K562 (cell line): ENCODE data around the gene THSD8. TPM values are rescaled to one million over a fixed set of nuclear protein-coding genes. Genes with fewer than 3 reads are reported as not detected.

Experiments used
- AFF4 ChIP-seq: sonication (generic); formaldehyde crosslinking; IDR thresholded peaks from 2 replicates; pipeline ENCODE4 v1.8.0; 2023; ENCODE audit warnings: mild to moderate bottlenecking, missing genetic modification reagents
- ARID4B ChIP-seq: sonication (generic); formaldehyde crosslinking; IDR thresholded peaks from 2 replicates; pipeline ENCODE4 v1.8.0; 2022; ENCODE audit warnings: mild to moderate bottlenecking, missing genetic modification reagents
- BHLHE40 ChIP-seq: IDR thresholded peaks from 2 replicates; pipeline ENCODE4 v1.6.1; 2011; ENCODE audit warnings: low read length, improper control_type of control experiment
- CHAMP1 ChIP-seq: fragments of 450-650 bp; IDR thresholded peaks from 2 replicates; pipeline ENCODE4 v1.6.1; 2016; ENCODE audit warnings: mild to moderate bottlenecking
- CHD2 ChIP-seq: IDR thresholded peaks from 2 replicates; pipeline ENCODE4 v1.6.1; 2011; ENCODE audit warnings: low read depth, low read length
- DACH1 ChIP-seq: fragments of 450-650 bp; IDR thresholded peaks from 2 replicates; pipeline ENCODE4 v1.6.1; 2018; ENCODE audit not compliant: partially characterized antibody
- ILK ChIP-seq: fragments of 450-650 bp; IDR thresholded peaks from 2 replicates; pipeline ENCODE4 v1.6.1; 2016; ENCODE audit warnings: missing genetic modification characterization, low read depth, mild to moderate bottlenecking, missing compliant biosample characterization, moderate library complexity, borderline replicate concordance
- NCOR1 ChIP-seq: fragments of 450-650 bp; IDR thresholded peaks from 2 replicates; pipeline ENCODE4 v1.6.1; 2016; ENCODE audit warnings: mild to moderate bottlenecking, moderate library complexity
- PHF20 ChIP-seq: fragments of 450-650 bp; IDR thresholded peaks from 2 replicates; pipeline ENCODE4 v1.6.1; 2018; ENCODE audit not compliant: partially characterized antibody
- RBFOX2 ChIP-seq: fragments of 200-400 bp; formaldehyde crosslinking; IDR thresholded peaks from 2 replicates; pipeline ENCODE4 v1.6.1; 2017; ENCODE audit warnings: low read depth, mild to moderate bottlenecking, low read length, moderate library complexity
- SNRNP70 ChIP-seq: fragments of 200-400 bp; formaldehyde crosslinking; optimal IDR thresholded peaks from 2 replicates; pipeline ENCODE3; 2017; ENCODE audit warnings: low read depth, low read length
- TBP ChIP-seq: optimal IDR thresholded peaks from 2 replicates; pipeline ENCODE3; 2011; ENCODE audit warnings: low read depth, low read length, improper control_type of control experiment
- ZNF518B ChIP-seq: fragments of 250-450 bp; sonication (Bioruptor Pico); IDR thresholded peaks from 2 replicates; pipeline ENCODE4 v1.5.0; 2021; ENCODE audit warnings: mild to moderate bottlenecking, moderate library complexity
- polyA plus RNA-seq, 8 experiments: library from polyadenylated mRNA; depleted of rRNA in 4 of 8; stranded (reverse) in 5 of 8; unstranded in 3 of 8; fragments of >200 nt; fragmentation: Nextera tagmentation in 2 of 8; fragmentation: Illumina TruSeq in 1 of 8; extraction: Ambion mirVana in 2 of 8; extraction: Trizol in 1 of 8; gene quantifications; 2 replicates each; pipeline versions ENCODE4 v1.2.1 to v1.2.3, GENCODE V29; 2011 to 2014; ENCODE audit warnings: inconsistent platforms in 1 of 8, missing spikeins in 1 of 8
- total RNA-seq, 7 experiments: library from RNA; depleted of rRNA in 6 of 7; stranded (reverse); fragments of >200 nt in 6 of 7; fragmentation: Illumina TruSeq in 2 of 7; extraction: Trizol in 2 of 7; gene quantifications; 2 replicates each; pipeline versions ENCODE4 v1.2.1 to v1.2.3, GENCODE V29; 2011 to 2021; ENCODE audit warnings: low replicate concordance in 1 of 7

The THSD8 gene
- total and polyA plus RNA-seq, 9 of the 15 experiments (the other 6 are each of a cell fraction or from before 2014, with no cell fraction given), result 8.4 to 42.4 (median 19.9) TPM; not detected in 2

GRCh38 chr19:12757544-12758274, 44.2 kb upstream of the THSD8 start (continued):
- TF ChIP-seq ZNF518B (CRISPR knock-in tag) (no peak), RBFOX2 (peak; percentile 40; the same call in 1 of the 2 replicates), PHF20 (no peak), BHLHE40 (peak; percentile 38; the same call in 1 of the 2 replicates), ILK (tag) (no peak), NCOR1 (no peak), DACH1 (peak; percentile 74), CHAMP1 (no peak), SNRNP70 (no peak), AFF4 (CRISPR knock-in tag) (0 out of 2 replicates have a peak, but pooled peaks have one; percentile 33), TBP (no peak), ARID4B (CRISPR knock-in tag) (peak; percentile 23; the same call in 1 of the 2 replicates), CHD2 (no peak)
